A549 (cell line): ENCODE measurements around the gene VIL1. TPM values are rescaled to one million over a fixed set of nuclear protein-coding genes. Genes with fewer than 3 reads are reported as not detected.
A peak's percentile ranks its signal among the peaks of the same experiment; 100 is the strongest.

ENCODE experiments used
- ATAC-seq, 2 experiments: fragments of 200-7000 bp in 1 of 2; fragments of >200 bp in 1 of 2; cut with Nextera tagmentation in 1 of 2; cut with Tn5 transposase in 1 of 2; 3 replicates each; pipeline versions ENCODE4 v1.8.0 to v1.9.1; 2018 to 2020; ENCODE audit warnings: mild to moderate bottlenecking in 1 of 2, moderate library complexity in 1 of 2
- CTCF ChIA-PET: fragments of 300-600 bp; sonication (Branson Sonifier 250); formaldehyde crosslinking; extraction: SDS; loops from one replicate; lab custom pipeline; 2021; ENCODE audit warnings: antibody characterized with exemption, inconsistent platforms; lab: Yijun Ruan, JAX
- POLR2A ChIA-PET: fragments of 350-600 bp; formaldehyde crosslinking; extraction: SDS; loops from one replicate; lab custom pipeline; 2021; ENCODE audit warnings: antibody characterized with exemption, inconsistent platforms; lab: Yijun Ruan, JAX
- DNase-seq, 2 experiments: peaks; one replicate each; pipeline versions ENCODE4 v3.0.0 to v3.0.0-alpha.2; 2011 to 2016; ENCODE audit warnings: low read depth in 1 of 2, low spot score in 1 of 2
- FAIRE-seq: peaks from 2 replicates; lab custom pipeline; 2011; peaks lifted over from hg19 to GRCh38; lab: Jason Lieb, UNC
- H3K27ac ChIP-seq, 2 experiments: fragments of >200 bp; sonication (Bioruptor Twin); formaldehyde crosslinking; 3 replicates each; pipeline ENCODE4 v1.5.1; 2016 to 2017
- H3K4me1 ChIP-seq: fragments of >200 bp; sonication (Bioruptor Twin); formaldehyde crosslinking; 3 replicates; pipeline ENCODE4 v1.6.1; 2016
- H3K4me2 ChIP-seq: fragments of >200 bp; sonication (Bioruptor Twin); formaldehyde crosslinking; 3 replicates; pipeline ENCODE4 v1.6.1; 2016
- H3K4me3 ChIP-seq: fragments of >200 bp; sonication (Bioruptor Twin); formaldehyde crosslinking; 3 replicates; pipeline ENCODE4 v1.5.1; 2016
- H3K9me3 ChIP-seq: fragments of >200 bp; sonication (Bioruptor Twin); formaldehyde crosslinking; 3 replicates; pipeline ENCODE4 v1.6.1; 2016
- BHLHE40 ChIP-seq: IDR thresholded peaks from 2 replicates; pipeline ENCODE4 v1.6.1; 2012; ENCODE audit warnings: low read depth, low read length, inconsistent platforms
- CBX8 ChIP-seq: fragments of 200-600 bp; sonication (generic); IDR thresholded peaks from 2 replicates; pipeline ENCODE4 v1.6.1; 2016
- CEBPB ChIP-seq, 2 experiments: fragments of >200 bp in 1 of 2; sonication (Bioruptor Twin) in 1 of 2; formaldehyde crosslinking in 1 of 2; IDR thresholded peaks; 2 replicates each; pipeline ENCODE4 v1.6.1; 2012 to 2016
- CHD4 ChIP-seq: fragments of 200-600 bp; sonication (generic); IDR thresholded peaks from 2 replicates; pipeline ENCODE4 v1.6.1; 2016; ENCODE audit warnings: antibody characterized with exemption, mild to moderate bottlenecking, borderline replicate concordance
- EHF ChIP-seq: fragments of 250-450 bp; sonication (Bioruptor Pico); IDR thresholded peaks from 2 replicates; pipeline ENCODE4 v1.5.0; 2020; ENCODE audit warnings: mild to moderate bottlenecking
- EHMT2 ChIP-seq: fragments of 200-600 bp; sonication (generic); IDR thresholded peaks from 2 replicates; pipeline ENCODE4 v1.6.1; 2016; ENCODE audit warnings: antibody characterized with exemption, low read depth, mild to moderate bottlenecking, moderate library complexity
- EP300 ChIP-seq, 2 experiments: fragments of >200 bp; sonication (Bioruptor Twin); formaldehyde crosslinking; IDR thresholded peaks; 2 replicates in 1 of 2; 3 replicates in 1 of 2; pipeline ENCODE4 v1.6.1; 2016 to 2017
- ESRRA ChIP-seq: fragments of 150-350 bp; IDR thresholded peaks from 2 replicates; pipeline ENCODE4 v1.6.1; 2014; ENCODE audit warnings: mild to moderate bottlenecking, low read length, borderline replicate concordance
- FOSL2 ChIP-seq, 2 experiments: fragments of 450-650 bp in 1 of 2; fragments of >200 bp in 1 of 2; sonication (Bioruptor Twin) in 1 of 2; formaldehyde crosslinking; IDR thresholded peaks; 2 replicates each; pipeline versions ENCODE4 v1.5.0 to v1.6.1; 2016 to 2020; ENCODE audit warnings: mild to moderate bottlenecking in 1 of 2, moderate library complexity in 1 of 2
- FOXS1 ChIP-seq: fragments of 250-450 bp; sonication (Bioruptor Pico); IDR thresholded peaks from 2 replicates; pipeline ENCODE4 v1.5.0; 2020; ENCODE audit warnings: mild to moderate bottlenecking, moderate library complexity
- HEYL ChIP-seq: fragments of 250-450 bp; sonication (Bioruptor Pico); IDR thresholded peaks from 2 replicates; pipeline ENCODE4 v1.8.0; 2021; ENCODE audit warnings: mild to moderate bottlenecking, moderate library complexity
- JUN ChIP-seq, 2 experiments: fragments of >200 bp; sonication (Bioruptor Twin); formaldehyde crosslinking; IDR thresholded peaks; 2 replicates in 1 of 2; 3 replicates in 1 of 2; pipeline ENCODE4 v1.6.1; 2016 to 2017
- JUNB ChIP-seq: fragments of >200 bp; sonication (Bioruptor Twin); formaldehyde crosslinking; IDR thresholded peaks from 2 replicates; pipeline ENCODE4 v1.6.1; 2016
- MAFK ChIP-seq: fragments of 450-650 bp; IDR thresholded peaks from 2 replicates; pipeline ENCODE4 v1.6.1; 2014; ENCODE audit not compliant: partially characterized antibody
- MAZ ChIP-seq: fragments of 150-350 bp; IDR thresholded peaks from 2 replicates; pipeline ENCODE4 v1.6.1; 2014; ENCODE audit warnings: antibody characterized with exemption, low read depth, low read length, borderline replicate concordance
- MYC ChIP-seq: IDR thresholded peaks from 2 replicates; pipeline ENCODE4 v1.6.1; 2012; ENCODE audit warnings: mild to moderate bottlenecking, inconsistent platforms, low read length, improper control_type of control experiment, borderline replicate concordance
- NFE2L2 ChIP-seq: fragments of 150-350 bp; conservative IDR thresholded peaks from 2 replicates; pipeline ENCODE4 v1.6.1; 2014; ENCODE audit warnings: low read length
- NPAS2 ChIP-seq: fragments of 250-450 bp; sonication (Bioruptor Pico); IDR thresholded peaks from 2 replicates; pipeline ENCODE4 v1.8.0; 2022; ENCODE audit warnings: mild to moderate bottlenecking, moderate library complexity, borderline replicate concordance
- PHF8 ChIP-seq: fragments of 200-600 bp; sonication (generic); IDR thresholded peaks from 2 replicates; pipeline ENCODE4 v1.6.1; 2016; ENCODE audit warnings: low read depth, mild to moderate bottlenecking, antibody characterized with exemption, moderate library complexity, borderline replicate concordance
- RAD21 ChIP-seq, 2 experiments: fragments of >200 bp in 1 of 2; sonication (Bioruptor Twin) in 1 of 2; formaldehyde crosslinking in 1 of 2; IDR thresholded peaks in 1 of 2; conservative IDR thresholded peaks in 1 of 2; 2 replicates in 1 of 2; 3 replicates in 1 of 2; pipeline ENCODE4 v1.6.1; 2012 to 2018; ENCODE audit warnings: inconsistent platforms in 1 of 2
- RARB ChIP-seq: fragments of 250-450 bp; sonication (Bioruptor Pico); IDR thresholded peaks from 2 replicates; pipeline ENCODE4 v1.8.0; 2021; ENCODE audit warnings: mild to moderate bottlenecking, moderate library complexity
- TP53 ChIP-seq: fragments of 250-450 bp; sonication (Bioruptor Pico); IDR thresholded peaks from 2 replicates; pipeline ENCODE4 v1.5.0; 2021; ENCODE audit warnings: mild to moderate bottlenecking, moderate library complexity
- ZSCAN20 ChIP-seq: fragments of 250-450 bp; sonication (Bioruptor Pico); IDR thresholded peaks from 2 replicates; pipeline ENCODE4 v1.8.0; 2022; ENCODE audit warnings: mild to moderate bottlenecking, moderate library complexity
- WGBS: methylation state at CpG from one replicate; pipeline ENCODE4 v1.1.6; 2017; ENCODE audit errors: missing lambda C conversion rate; 5-methylcytosine and 5-hydroxymethylcytosine counted together
- polyA plus RNA-seq, 4 experiments: library from polyadenylated mRNA; depleted of rRNA in 3 of 4; stranded (reverse); fragments of >200 nt; fragmentation: RNase III in 1 of 4; extraction: RNeasy Plus Mini Kit Qiagen cat#74134 plus additional on column Dnase treatment in 1 of 4; gene quantifications; 2 replicates in 3 of 4; 3 replicates in 1 of 4; pipeline ENCODE4 v1.2.3, GENCODE V29; 2011 to 2017
- TF ChIP-seq, protein P1 (sequence below): IDR thresholded peaks from 2 replicates; pipeline ENCODE4 v1.6.1; 2012
- TF ChIP-seq, protein P2 (sequence below): fragments of >200 bp; sonication (Bioruptor Twin); formaldehyde crosslinking; IDR thresholded peaks from 3 replicates; pipeline ENCODE4 v1.5.1; 2016
- TF ChIP-seq, protein P3 (sequence below): fragments of 450-650 bp; IDR thresholded peaks from 2 replicates; pipeline ENCODE4 v1.6.1; 2014; ENCODE audit warnings: antibody characterized with exemption
- TF ChIP-seq, protein P4 (sequence below): fragments of 250-450 bp; sonication (Bioruptor Pico); IDR thresholded peaks from 2 replicates; pipeline ENCODE4 v1.5.0; 2020; ENCODE audit warnings: low read depth, mild to moderate bottlenecking, moderate library complexity
- TF ChIP-seq, protein P5 (sequence below): IDR thresholded peaks from 2 replicates; pipeline ENCODE4 v1.6.1; 2012; ENCODE audit warnings: low read depth, borderline replicate concordance

Gene VIL1
- polyA plus RNA-seq, 2 of the 4 experiments (the other 2 are of a cell fraction): 1.9 to 2.3 TPM

DNA sequence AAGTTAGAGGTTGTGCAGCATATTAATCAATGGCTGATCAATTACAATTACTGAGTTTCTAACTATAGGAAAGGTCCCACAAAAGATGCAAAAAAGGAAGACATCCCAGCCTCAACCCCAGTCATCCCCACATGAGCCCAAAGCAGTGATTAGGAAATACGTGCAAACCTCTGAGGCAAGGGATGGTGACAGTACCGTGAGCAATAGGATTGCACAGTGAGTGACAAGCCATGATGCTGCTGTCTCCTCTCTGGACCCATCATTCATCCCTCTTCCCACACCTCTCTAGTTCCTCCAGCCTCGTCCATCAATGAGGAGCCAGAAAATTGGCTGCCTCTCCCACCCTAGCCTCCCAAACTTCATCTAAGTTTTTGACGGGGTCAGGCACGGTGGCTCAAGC, 40.9 kb upstream of the VIL1 start:
- Histone ChIP-seq H3K27ac (no peak overlapping the region), H3K4me3 (no peak overlapping the region), H3K9me3 (no peaks in the 10 kb centered on the region), H3K4me1 (peaks cover 5% of the 10 kb centered on the region; the same call in 1 of the 3 replicates), H3K4me2 (no peak overlapping the region)
- ChIA-PET POLR2A (no interaction called here), CTCF (interaction anchor here (1.1 kb wide), 1 partner anchor 76 kb away, joined by 3 read pairs; no protein-coding TSS in a partner anchor)
- no peak for TF ChIP-seq CBX8
- no peak for TF ChIP-seq JUN (IDR thresholded peaks at IDR 0.05)
- TF ChIP-seq, protein P1, sequence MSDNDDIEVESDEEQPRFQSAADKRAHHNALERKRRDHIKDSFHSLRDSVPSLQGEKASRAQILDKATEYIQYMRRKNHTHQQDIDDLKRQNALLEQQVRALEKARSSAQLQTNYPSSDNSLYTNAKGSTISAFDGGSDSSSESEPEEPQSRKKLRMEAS: no peak
- TF ChIP-seq, protein P2, sequence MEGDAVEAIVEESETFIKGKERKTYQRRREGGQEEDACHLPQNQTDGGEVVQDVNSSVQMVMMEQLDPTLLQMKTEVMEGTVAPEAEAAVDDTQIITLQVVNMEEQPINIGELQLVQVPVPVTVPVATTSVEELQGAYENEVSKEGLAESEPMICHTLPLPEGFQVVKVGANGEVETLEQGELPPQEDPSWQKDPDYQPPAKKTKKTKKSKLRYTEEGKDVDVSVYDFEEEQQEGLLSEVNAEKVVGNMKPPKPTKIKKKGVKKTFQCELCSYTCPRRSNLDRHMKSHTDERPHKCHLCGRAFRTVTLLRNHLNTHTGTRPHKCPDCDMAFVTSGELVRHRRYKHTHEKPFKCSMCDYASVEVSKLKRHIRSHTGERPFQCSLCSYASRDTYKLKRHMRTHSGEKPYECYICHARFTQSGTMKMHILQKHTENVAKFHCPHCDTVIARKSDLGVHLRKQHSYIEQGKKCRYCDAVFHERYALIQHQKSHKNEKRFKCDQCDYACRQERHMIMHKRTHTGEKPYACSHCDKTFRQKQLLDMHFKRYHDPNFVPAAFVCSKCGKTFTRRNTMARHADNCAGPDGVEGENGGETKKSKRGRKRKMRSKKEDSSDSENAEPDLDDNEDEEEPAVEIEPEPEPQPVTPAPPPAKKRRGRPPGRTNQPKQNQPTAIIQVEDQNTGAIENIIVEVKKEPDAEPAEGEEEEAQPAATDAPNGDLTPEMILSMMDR: no peak
- no peak for TF ChIP-seq ESRRA
- no peak for TF ChIP-seq RAD21 (conservative IDR thresholded peaks at IDR 0.05 in 1 of 2, IDR thresholded peaks at IDR 0.05 in 1 of 2)
- no peak for TF ChIP-seq MYC
- no peak for TF ChIP-seq FOXS1 (CRISPR knock-in tag)
- TF ChIP-seq EP300 (IDR thresholded peaks at IDR 0.05): no peak
- TF ChIP-seq JUNB: no peak
- TF ChIP-seq, protein P3, sequence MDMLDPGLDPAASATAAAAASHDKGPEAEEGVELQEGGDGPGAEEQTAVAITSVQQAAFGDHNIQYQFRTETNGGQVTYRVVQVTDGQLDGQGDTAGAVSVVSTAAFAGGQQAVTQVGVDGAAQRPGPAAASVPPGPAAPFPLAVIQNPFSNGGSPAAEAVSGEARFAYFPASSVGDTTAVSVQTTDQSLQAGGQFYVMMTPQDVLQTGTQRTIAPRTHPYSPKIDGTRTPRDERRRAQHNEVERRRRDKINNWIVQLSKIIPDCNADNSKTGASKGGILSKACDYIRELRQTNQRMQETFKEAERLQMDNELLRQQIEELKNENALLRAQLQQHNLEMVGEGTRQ: no peak
- TF ChIP-seq, protein P4, sequence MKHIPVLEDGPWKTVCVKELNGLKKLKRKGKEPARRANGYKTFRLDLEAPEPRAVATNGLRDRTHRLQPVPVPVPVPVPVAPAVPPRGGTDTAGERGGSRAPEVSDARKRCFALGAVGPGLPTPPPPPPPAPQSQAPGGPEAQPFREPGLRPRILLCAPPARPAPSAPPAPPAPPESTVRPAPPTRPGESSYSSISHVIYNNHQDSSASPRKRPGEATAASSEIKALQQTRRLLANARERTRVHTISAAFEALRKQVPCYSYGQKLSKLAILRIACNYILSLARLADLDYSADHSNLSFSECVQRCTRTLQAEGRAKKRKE: no peak
- TF ChIP-seq MAFK: no peak
- ATAC-seq (peak; percentile 49 to 83; a peak in 5 of 6 replicates), FAIRE-seq (no peak), DNase-seq (no peak)
- 63% methylated on average over 5 of the region's 5 CpGs for WGBS

DNA sequence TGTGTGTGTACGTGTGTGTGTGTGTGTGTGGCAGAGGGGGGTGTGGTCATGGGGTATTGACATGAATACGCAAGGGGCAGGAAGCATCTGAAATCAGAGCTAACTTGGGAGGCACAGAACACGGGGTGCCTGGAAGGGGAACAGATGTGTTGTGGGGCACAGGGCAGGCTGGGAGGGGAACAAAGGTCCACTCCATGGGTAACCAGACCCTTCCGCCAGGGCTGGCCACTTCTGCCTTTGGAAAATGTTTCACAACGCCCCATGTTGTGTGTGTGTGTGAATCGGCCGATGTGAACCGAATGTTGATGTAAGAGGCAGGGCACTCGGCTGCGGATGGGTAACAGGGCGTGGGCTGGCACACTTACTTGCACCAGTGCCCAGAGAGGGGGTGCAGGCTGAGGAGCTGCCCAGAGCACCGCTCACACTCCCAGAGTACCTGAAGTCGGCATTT, 37.0 kb upstream of the VIL1 start, which contains the start of gene SLC11A1:
SLC11A1 (plus strand) TSS at position 358 of the 451 bp plus-strand sequence. CDS start 96 bp downstream, outside the sequence.
- Histone ChIP-seq H3K9me3 (no peaks in the 10 kb centered on the region), H3K4me2 (no peak within 1 kb of the TSS), H3K27ac (no peak within 1 kb of the TSS)
- no peak for DNase-seq
- TF ChIP-seq HEYL (CRISPR knock-in tag) (no peak), ESRRA (no peak), CBX8 (no peak), MAFK (no peak), FOXS1 (CRISPR knock-in tag) (no peak), JUNB (no peak), NFE2L2 (no peak), BHLHE40 (no peak)
- TF ChIP-seq, protein P5, sequence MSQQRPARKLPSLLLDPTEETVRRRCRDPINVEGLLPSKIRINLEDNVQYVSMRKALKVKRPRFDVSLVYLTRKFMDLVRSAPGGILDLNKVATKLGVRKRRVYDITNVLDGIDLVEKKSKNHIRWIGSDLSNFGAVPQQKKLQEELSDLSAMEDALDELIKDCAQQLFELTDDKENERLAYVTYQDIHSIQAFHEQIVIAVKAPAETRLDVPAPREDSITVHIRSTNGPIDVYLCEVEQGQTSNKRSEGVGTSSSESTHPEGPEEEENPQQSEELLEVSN: no peak
- TF ChIP-seq, protein P4: no peak
- TF ChIP-seq, all 56 proteins: peak for 0
- ChIA-PET POLR2A (no interaction called here), CTCF (interaction anchor here (1.3 to 2.1 kb wide), 2 partner anchors 11 to 25 kb away, joined by 6 to 8 read pairs; partner anchors contain the start of gene CATIP)
- FAIRE-seq (no peak), ATAC-seq (no peak)
- Histone ChIP-seq H3K4me3 (no peak within 1 kb of the TSS), H3K4me1 (peaks cover 14% of the 10 kb centered on the region)
- WGBS: 80% methylated on average over 13 of the region's 13 CpGs

DNA sequence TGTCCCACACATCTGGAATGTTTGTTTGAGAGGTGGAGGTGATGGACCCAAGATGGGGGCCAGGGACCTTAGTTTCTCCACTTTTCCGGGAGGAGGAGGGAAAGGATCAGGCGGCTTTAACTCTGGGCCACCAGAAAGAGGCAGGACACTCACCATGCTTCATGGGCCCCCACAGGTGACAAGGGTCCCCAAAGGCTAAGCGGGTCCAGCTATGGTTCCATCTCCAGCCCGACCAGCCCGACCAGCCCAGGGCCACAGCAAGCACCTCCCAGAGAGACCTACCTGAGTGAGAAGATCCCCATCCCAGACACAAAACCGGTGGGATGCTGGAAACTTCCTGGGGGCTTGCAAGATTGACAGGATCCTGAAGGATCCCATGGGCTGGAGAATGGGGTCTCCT, 36.1 kb upstream of the VIL1 start:
- POLR2A ChIA-PET: no interaction called here
- no peak overlapping the region for H3K4me2 ChIP-seq
- DNase-seq: no peak
- CTCF ChIA-PET: interaction anchor here (1.1 to 2.1 kb wide), 4 partner anchors 10 to 90 kb away, joined by 3 to 8 read pairs (median 4); partner anchors contain the start of genes CATIP and TMBIM1
- no peak overlapping the region for H3K4me3 ChIP-seq
- 86% methylated on average over 3 of the region's 6 CpGs for WGBS
- no peak for FAIRE-seq
- no peaks in the 10 kb centered on the region for H3K9me3 ChIP-seq
- ATAC-seq: no peak
- H3K4me1 ChIP-seq: peaks cover 17% of the 10 kb centered on the region
- no peak overlapping the region for H3K27ac ChIP-seq
- TF ChIP-seq PHF8 (no peak), RARB (CRISPR knock-in tag) (no peak), ZSCAN20 (CRISPR knock-in tag) (no peak), CEBPB (IDR thresholded peaks at IDR 0.05) (no peak), CHD4 (no peak), EHF (CRISPR knock-in tag) (no peak), TP53 (no peak), NPAS2 (CRISPR knock-in tag) (no peak), EHMT2 (no peak), NFE2L2 (no peak), FOSL2 (IDR thresholded peaks at IDR 0.05) (no peak), FOSL2 (CRISPR knock-in tag; IDR thresholded peaks at IDR 0.05) (no peak), MAZ (no peak), FOXS1 (CRISPR knock-in tag) (no peak)
- TF ChIP-seq, protein P3: no peak
